H1 (cell line): ENCODE results near the gene LINGO4. TPM values are rescaled to one million over a fixed set of nuclear protein-coding genes. Genes with fewer than 3 reads are reported as not detected.

ENCODE experiments used
- CTCF ChIA-PET: fragments of 300-600 bp; sonication (Branson Sonifier 250); formaldehyde crosslinking; loops from one replicate; lab custom pipeline; 2021; ENCODE audit not compliant: partially characterized antibody; lab: Charles Lee
- POLR2A ChIA-PET: fragments of 300-600 bp; sonication (Branson Sonifier 250); formaldehyde crosslinking; loops from one replicate; lab custom pipeline; 2021; ENCODE audit warnings: inconsistent platforms; ENCODE audit not compliant: partially characterized antibody; lab: Charles Lee
- DNase-seq, 2 experiments: peaks; one replicate each; pipeline versions ENCODE4 v3.0.0 to v3.0.0-alpha.2; 2010 to 2022; ENCODE audit warnings: low spot score in 2 of 2, low read depth in 1 of 2, mixed read lengths in 1 of 2
- FAIRE-seq: peaks from 2 replicates; lab custom pipeline; 2011; peaks lifted over from hg19 to GRCh38; lab: Jason Lieb, UNC
- H2AFZ ChIP-seq: 2 replicates; pipeline ENCODE4 v1.8.1; 2012; ENCODE audit warnings: low read length, inconsistent platforms
- H2AK5ac ChIP-seq: 2 replicates; pipeline ENCODE4 v1.6.1; 2013; ENCODE audit warnings: low read depth, low read length
- H2BK120ac ChIP-seq: replicated peaks from 2 replicates; pipeline ENCODE3; 2013; ENCODE audit warnings: low read depth, low read length, inconsistent platforms
- H2BK12ac ChIP-seq: 2 replicates; pipeline ENCODE4 v1.6.1; 2013; ENCODE audit warnings: low read depth, low read length
- H2BK15ac ChIP-seq: 2 replicates; pipeline ENCODE4 v1.6.1; 2013; ENCODE audit warnings: low read length
- H2BK20ac ChIP-seq: 2 replicates; pipeline ENCODE4 v1.6.1; 2013; ENCODE audit warnings: low read length
- H2BK5ac ChIP-seq: 2 replicates; pipeline ENCODE4 v1.6.1; 2013; ENCODE audit warnings: low read depth, low read length
- H3K14ac ChIP-seq: 2 replicates; pipeline ENCODE4 v1.6.1; 2013; ENCODE audit warnings: inconsistent platforms; ENCODE audit not compliant: insufficient read length
- H3K18ac ChIP-seq: 2 replicates; pipeline ENCODE4 v1.6.1; 2013; ENCODE audit warnings: low read length; ENCODE audit errors: extremely low read depth
- H3K23ac ChIP-seq: 2 replicates; pipeline ENCODE4 v1.6.1; 2013; ENCODE audit warnings: inconsistent platforms; ENCODE audit not compliant: insufficient read length
- H3K23me2 ChIP-seq: 2 replicates; pipeline ENCODE4 v1.6.1; 2013; ENCODE audit warnings: low read depth, low read length
- H3K27ac ChIP-seq: 2 replicates; pipeline ENCODE4 v1.6.1; 2011; ENCODE audit warnings: low read depth, low read length, inconsistent platforms
- H3K27me3 ChIP-seq, 4 experiments: replicated peaks in 1 of 4; 1 replicate in 1 of 4; 2 replicates in 3 of 4; pipeline versions ENCODE4 v1.6.1 to v1.8.1; 2011 to 2013; ENCODE audit warnings: low read length in 3 of 4, mild to moderate bottlenecking in 3 of 4, inconsistent platforms in 2 of 4, mixed read lengths in 2 of 4, moderate library complexity in 1 of 4; ENCODE audit not compliant: control insufficient read depth in 3 of 4, insufficient read depth in 3 of 4; ENCODE audit errors: extremely low read depth in 1 of 4
- H3K36me3 ChIP-seq, 4 experiments: 2 replicates each; pipeline versions ENCODE4 v1.6.1 to v1.8.1; 2011 to 2013; ENCODE audit warnings: mild to moderate bottlenecking in 4 of 4, low read length in 3 of 4, moderate library complexity in 2 of 4, control low read depth in 1 of 4, inconsistent platforms in 1 of 4; ENCODE audit not compliant: insufficient read depth in 4 of 4, control insufficient read depth in 2 of 4
- H3K4ac ChIP-seq: replicated peaks from 2 replicates; pipeline ENCODE3; 2013; ENCODE audit warnings: low read length, low read depth, mixed read lengths, inconsistent platforms; ENCODE audit not compliant: insufficient read length
- H3K4me1 ChIP-seq, 4 experiments: replicated peaks in 1 of 4; 1 replicate in 1 of 4; 2 replicates in 3 of 4; pipeline versions ENCODE4 v1.6.1 to v1.8.1; 2011 to 2013; ENCODE audit warnings: low read length in 3 of 4, inconsistent platforms in 2 of 4, mixed read lengths in 1 of 4; ENCODE audit not compliant: insufficient read depth in 4 of 4, control insufficient read depth in 3 of 4
- H3K4me2 ChIP-seq, 2 experiments: 2 replicates each; pipeline versions ENCODE4 v1.6.1 to v1.8.1; 2011 to 2013; ENCODE audit warnings: low read depth in 2 of 2, low read length in 2 of 2, control low read depth in 1 of 2, inconsistent platforms in 1 of 2, mild to moderate bottlenecking in 1 of 2; ENCODE audit not compliant: insufficient read depth in 1 of 2
- H3K4me3 ChIP-seq, 4 experiments: fragments of 200-600, 300-600 bp in 1 of 4; sonication (generic), shearing (Covaris generic), sonication (Bioruptor Twin) in 1 of 4; 2 replicates each; pipeline versions ENCODE4 v1.5.1 to v1.8.1; 2011 to 2016; ENCODE audit warnings: low read length in 4 of 4, low read depth in 3 of 4, control low read depth in 2 of 4, inconsistent platforms in 2 of 4, mild to moderate bottlenecking in 2 of 4, mixed read lengths in 1 of 4, moderate library complexity in 1 of 4; ENCODE audit not compliant: insufficient read depth in 2 of 4; ENCODE audit errors: extremely low read depth in 1 of 4
- H3K56ac ChIP-seq: replicated peaks from 2 replicates; pipeline ENCODE3; 2013; ENCODE audit warnings: low read depth, mild to moderate bottlenecking, mixed read lengths, low read length, inconsistent platforms; ENCODE audit not compliant: insufficient read length
- H3K79me1 ChIP-seq: 2 replicates; pipeline ENCODE4 v1.6.1; 2013; ENCODE audit warnings: low read depth, low read length, control low read depth
- H3K79me2 ChIP-seq, 2 experiments: 2 replicates each; pipeline versions ENCODE4 v1.6.1 to v1.8.1; 2012 to 2013; ENCODE audit warnings: low read length in 2 of 2, mild to moderate bottlenecking in 2 of 2, inconsistent platforms in 1 of 2; ENCODE audit not compliant: insufficient read depth in 2 of 2, control insufficient read depth in 1 of 2
- H3K9ac ChIP-seq, 4 experiments: replicated peaks in 1 of 4; 1 replicate in 1 of 4; 2 replicates in 3 of 4; pipeline versions ENCODE4 v1.6.1 to v1.8.1; 2011 to 2013; ENCODE audit warnings: low read depth in 3 of 4, low read length in 3 of 4, control low read depth in 2 of 4, mild to moderate bottlenecking in 2 of 4, moderate library complexity in 2 of 4, inconsistent platforms in 1 of 4; ENCODE audit errors: extremely low read depth in 1 of 4
- H3K9me3 ChIP-seq, 2 experiments: 2 replicates each; pipeline versions ENCODE4 v1.6.1 to v1.8.1; 2012 to 2013; ENCODE audit warnings: mild to moderate bottlenecking in 2 of 2, moderate library complexity in 2 of 2, control low read depth in 1 of 2, inconsistent platforms in 1 of 2, low read depth in 1 of 2, low read length in 1 of 2, mixed read lengths in 1 of 2; ENCODE audit not compliant: insufficient read depth in 2 of 2
- H4K20me1 ChIP-seq, 2 experiments: replicated peaks in 1 of 2; 2 replicates each; pipeline versions ENCODE3 to v1.8.1; 2011 to 2013; ENCODE audit warnings: inconsistent platforms in 2 of 2, low read length in 2 of 2, mild to moderate bottlenecking in 1 of 2; ENCODE audit not compliant: insufficient read depth in 2 of 2, control insufficient read depth in 1 of 2
- H4K5ac ChIP-seq: 2 replicates; pipeline ENCODE4 v1.6.1; 2013; ENCODE audit warnings: low read length, low read depth, mixed read lengths, inconsistent platforms; ENCODE audit not compliant: insufficient read length
- H4K8ac ChIP-seq: 2 replicates; pipeline ENCODE4 v1.8.0; 2013; ENCODE audit warnings: mild to moderate bottlenecking, moderate library complexity, low read length, inconsistent platforms; ENCODE audit not compliant: insufficient read depth; ENCODE audit errors: extremely low read depth
- H4K91ac ChIP-seq: replicated peaks from 2 replicates; pipeline ENCODE3; 2013; ENCODE audit warnings: low read length, mixed read lengths, inconsistent platforms; ENCODE audit not compliant: insufficient read length
- FOSL1 ChIP-seq: IDR thresholded peaks from 2 replicates; pipeline ENCODE4 v1.6.1; 2011; ENCODE audit warnings: mild to moderate bottlenecking, low read depth, low read length, moderate library complexity; ENCODE audit not compliant: insufficient read depth
- GTF2F1 ChIP-seq: IDR thresholded peaks from 2 replicates; pipeline ENCODE4 v1.6.1; 2012; ENCODE audit warnings: low read depth, low read length, improper control_type of control experiment, borderline replicate concordance
- JUN ChIP-seq: IDR thresholded peaks from 2 replicates; pipeline ENCODE4 v1.6.1; 2011; ENCODE audit warnings: low read depth, mild to moderate bottlenecking, improper control_type of control experiment, low read length
- POLR2A ChIP-seq, 2 experiments: IDR thresholded peaks; 1 replicate in 1 of 2; 2 replicates in 1 of 2; pipeline ENCODE4 v1.6.1; 2011; ENCODE audit warnings: low read depth in 2 of 2, low read length in 2 of 2, mild to moderate bottlenecking in 2 of 2; ENCODE audit errors: control extremely low read depth in 1 of 2
- POU5F1 ChIP-seq: IDR thresholded peaks from 2 replicates; pipeline ENCODE4 v1.6.1; 2011; ENCODE audit warnings: low read depth, mild to moderate bottlenecking, low read length, moderate library complexity
- TAF1 ChIP-seq: IDR thresholded peaks from 2 replicates; pipeline ENCODE4 v1.6.1; 2011; ENCODE audit warnings: mild to moderate bottlenecking, low read depth, low read length
- WGBS, 2 experiments: shearing (Covaris generic) in 1 of 2; methylation state at CpG; one replicate each; pipeline versions ENCODE4 v1.1.6 to v1.1.7; 2013 to 2015; ENCODE audit warnings: low lambda C conversion rate in 2 of 2, mixed read lengths in 2 of 2, inconsistent platforms in 1 of 2, low coverage in 1 of 2, missing lambda C conversion rate in 1 of 2; ENCODE audit not compliant: insufficient replicate concordance in 2 of 2, insufficient coverage in 1 of 2, insufficient read length in 1 of 2; ENCODE audit errors: extremely low coverage in 1 of 2, missing lambda C conversion rate in 1 of 2; 5-methylcytosine and 5-hydroxymethylcytosine counted together
- polyA plus RNA-seq, 7 experiments: library from polyadenylated mRNA; depleted of rRNA in 3 of 7; stranded (reverse) in 5 of 7; unstranded in 2 of 7; fragments of >200 nt in 5 of 7; fragments of 200-250 nt in 2 of 7; gene quantifications; 1 replicate in 5 of 7; 2 replicates in 1 of 7; 4 replicates in 1 of 7; pipeline versions ENCODE4 v1.2.1 to v1.2.3, GENCODE V29; 2011 to 2013; ENCODE audit warnings: missing spikeins in 2 of 7, mixed read lengths in 2 of 7
- total RNA-seq: library from RNA; stranded (reverse); fragmentation: NEBNext Ultra II Directional; extraction: Animal tissue kit (Norgen Biotek cat#: 25700); gene quantifications from 2 replicates; pipeline ENCODE4 v1.2.1, GENCODE V29; 2021
- TF ChIP-seq, protein P1 (sequence below): IDR thresholded peaks from 2 replicates; pipeline ENCODE4 v1.6.1; 2012; ENCODE audit warnings: inconsistent platforms
- TF ChIP-seq, protein P2 (sequence below): IDR thresholded peaks from 2 replicates; pipeline ENCODE4 v1.6.1; 2011; ENCODE audit warnings: low read depth, mild to moderate bottlenecking, low read length; ENCODE audit not compliant: insufficient read depth
- TF ChIP-seq, protein P3 (sequence below): IDR thresholded peaks from 2 replicates; pipeline ENCODE4 v1.6.1; 2012; ENCODE audit warnings: inconsistent platforms

Gene LINGO4
- total and polyA plus RNA-seq, 2 of the 8 experiments (the other 6 are each of a cell fraction or from before 2014, with no cell fraction given), result 0.03 TPM; not detected in 1

DNA sequence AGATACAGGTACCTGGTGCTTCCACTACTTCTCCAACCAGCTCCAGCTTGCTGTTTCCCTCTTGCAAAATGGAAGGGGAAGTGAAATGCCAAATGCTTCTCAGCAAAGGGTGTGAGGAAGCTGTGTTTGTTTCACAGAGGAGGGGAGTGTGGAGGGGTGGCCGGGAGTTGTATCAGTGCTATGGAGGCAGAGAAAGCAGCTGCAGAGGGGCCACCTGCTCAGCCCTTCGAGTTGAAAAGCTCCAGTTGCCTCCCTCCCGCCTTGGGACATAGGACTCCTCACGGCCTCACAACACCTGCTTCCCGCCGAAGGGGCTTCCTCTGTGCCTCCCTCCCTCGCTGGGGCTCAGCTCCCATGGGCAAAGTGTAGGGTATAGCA lies 12.1 kb upstream of the LINGO4 start:
- no peak overlapping the region for H3K14ac ChIP-seq
- H3K4ac ChIP-seq, result no peak overlapping the region
- H4K5ac ChIP-seq, result no peak overlapping the region
- no peak for TF ChIP-seq POU5F1
- TF ChIP-seq, protein P1, sequence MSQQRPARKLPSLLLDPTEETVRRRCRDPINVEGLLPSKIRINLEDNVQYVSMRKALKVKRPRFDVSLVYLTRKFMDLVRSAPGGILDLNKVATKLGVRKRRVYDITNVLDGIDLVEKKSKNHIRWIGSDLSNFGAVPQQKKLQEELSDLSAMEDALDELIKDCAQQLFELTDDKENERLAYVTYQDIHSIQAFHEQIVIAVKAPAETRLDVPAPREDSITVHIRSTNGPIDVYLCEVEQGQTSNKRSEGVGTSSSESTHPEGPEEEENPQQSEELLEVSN, result peak; percentile 63
- no peak for TF ChIP-seq JUN
- TF ChIP-seq TAF1, result no peak
- TF ChIP-seq GTF2F1, result no peak
- TF ChIP-seq, protein P2, sequence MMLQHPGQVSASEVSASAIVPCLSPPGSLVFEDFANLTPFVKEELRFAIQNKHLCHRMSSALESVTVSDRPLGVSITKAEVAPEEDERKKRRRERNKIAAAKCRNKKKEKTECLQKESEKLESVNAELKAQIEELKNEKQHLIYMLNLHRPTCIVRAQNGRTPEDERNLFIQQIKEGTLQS, result no peak
- no peak for TF ChIP-seq FOSL1
- TF ChIP-seq, protein P3, sequence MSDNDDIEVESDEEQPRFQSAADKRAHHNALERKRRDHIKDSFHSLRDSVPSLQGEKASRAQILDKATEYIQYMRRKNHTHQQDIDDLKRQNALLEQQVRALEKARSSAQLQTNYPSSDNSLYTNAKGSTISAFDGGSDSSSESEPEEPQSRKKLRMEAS, result no peak
- TF ChIP-seq POLR2A (IDR thresholded peaks at IDR 0.05; ENCODE audit: control extremely low read depth in 1 of 2, low read depth in 2 of 2, low read length in 2 of 2), result no peak
- no peak overlapping the region for H3K4me3 ChIP-seq
- H3K4me2 ChIP-seq, result no peak overlapping the region
- no peak overlapping the region for H2BK20ac ChIP-seq
- no peak overlapping the region for H3K23ac ChIP-seq
- no peaks in the 10 kb centered on the region for H3K27me3 ChIP-seq
- FAIRE-seq, result no peak
- H3K27ac ChIP-seq, result no peak overlapping the region
- no peak overlapping the region for H2AK5ac ChIP-seq
- no peak for DNase-seq
- no peak overlapping the region for H4K91ac ChIP-seq
- ChIA-PET POLR2A (interaction anchor here (1.1 to 1.4 kb wide), 2 partner anchors 54 to 83 kb away, joined by 3 read pairs; partner anchors contain the start of gene MRPL9), CTCF (interaction anchor here (1.0 to 1.2 kb wide), 4 partner anchors 8 to 79 kb away, joined by 3 to 4 read pairs (median 4); no protein-coding TSS in a partner anchor)
- no peaks in the 10 kb centered on the region for H3K79me2 ChIP-seq
- peaks cover 0 to 4% (median under 1%) of the 10 kb centered on the region in 4 experiments; a peak in 2 of 7 replicates for H3K4me1 ChIP-seq
- no peaks in the 10 kb centered on the region; the same call in 1 of the 2 replicates for H3K23me2 ChIP-seq
- WGBS, 2 experiments, result 87% methylated on average over 7 of the region's 7 CpGs; no CpG with 5 or more reads in 1 of the 2 experiments
- no peaks in the 10 kb centered on the region for H3K9me3 ChIP-seq
- no peaks in the 10 kb centered on the region for H3K79me1 ChIP-seq
- no peak overlapping the region for H3K56ac ChIP-seq
- H4K8ac ChIP-seq, result 0 out of 2 replicates have a peak overlapping the region, but pooled peaks have one; percentile 9
- no peaks in the 10 kb centered on the region for H4K20me1 ChIP-seq
- no peak overlapping the region for H2BK5ac ChIP-seq
- no peak overlapping the region for H2BK12ac ChIP-seq
- H3K9ac ChIP-seq, result no peak overlapping the region; a peak in 1 of 7 replicates
- H3K18ac ChIP-seq, result no peak overlapping the region
- H2BK15ac ChIP-seq, result no peak overlapping the region
- no peak overlapping the region for H2BK120ac ChIP-seq
- no peak overlapping the region for H2AFZ ChIP-seq
- H3K36me3 ChIP-seq, result no peaks in the 10 kb centered on the region
